NB4 (cell line): ENCODE data around the gene ACHE.

Experiments used
- CTCF ChIP-seq: IDR thresholded peaks from one replicate; pipeline ENCODE4 v1.5.1; 2012; ENCODE audit warnings: low read depth, low read length
- POLR2A ChIP-seq: IDR thresholded peaks from 2 replicates; pipeline ENCODE4 v1.6.1; 2011; ENCODE audit warnings: mild to moderate bottlenecking; ENCODE audit not compliant: insufficient read length; ENCODE audit errors: extremely low read depth
- TF ChIP-seq, protein P1 (sequence below): IDR thresholded peaks from 2 replicates; pipeline ENCODE4 v1.6.1; 2011; ENCODE audit warnings: low read depth, low read length

DNA sequence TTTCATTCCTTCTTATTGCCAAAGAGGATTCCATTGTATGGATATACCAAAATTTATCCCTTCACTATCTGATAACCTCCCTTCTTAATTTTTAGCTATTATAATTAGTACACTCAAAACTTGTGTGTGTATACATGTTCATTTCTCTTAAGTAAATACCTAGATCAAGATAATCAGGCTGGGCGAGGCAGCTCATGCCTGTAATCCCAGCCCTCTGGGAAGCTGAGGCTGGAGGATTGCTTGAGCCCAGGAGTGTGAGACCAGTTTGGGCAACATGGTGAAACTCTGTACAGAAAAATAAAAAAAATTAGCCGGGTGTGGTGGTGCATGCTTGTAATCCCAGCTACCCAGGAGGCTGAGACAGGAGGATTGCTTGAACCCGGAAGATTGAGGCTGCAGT is 15.8 kb upstream of the ACHE start:
- TF ChIP-seq CTCF (no peak), POLR2A (no peak)
- TF ChIP-seq, protein P1, sequence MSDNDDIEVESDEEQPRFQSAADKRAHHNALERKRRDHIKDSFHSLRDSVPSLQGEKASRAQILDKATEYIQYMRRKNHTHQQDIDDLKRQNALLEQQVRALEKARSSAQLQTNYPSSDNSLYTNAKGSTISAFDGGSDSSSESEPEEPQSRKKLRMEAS, result no peak
